ENCODE data around the gene CDH4. TPM values are rescaled to one million over a fixed set of nuclear protein-coding genes. Genes with fewer than 3 reads are reported as not detected.

CDH4 gene
- total and polyA plus RNA-seq, 2 of the 8 experiments (the other 6 are each of a cell fraction or from before 2014, with no cell fraction given), result 4.3 to 7.9 TPM

GRCh38 chr20:61902221-61902869, 650.3 kb downstream of the CDH4 start:
- peaks cover 0 to 1% of the 10 kb centered on the region in 2 experiments for H4K20me1 ChIP-seq (replicated peaks in 1 of 2; ENCODE audit: control insufficient read depth in 1 of 2, insufficient read depth in 2 of 2, low read length in 2 of 2)
- H2BK20ac ChIP-seq (ENCODE audit: low read length), result no peak overlapping the region
- no peaks in the 10 kb centered on the region; a peak in 1 of 7 replicates for H3K27me3 ChIP-seq (replicated peaks in 1 of 4; ENCODE audit: control insufficient read depth in 3 of 4, extremely low read depth in 1 of 4, insufficient read depth in 3 of 4, low read length in 3 of 4)
- no peak overlapping the region for H4K5ac ChIP-seq (ENCODE audit: insufficient read length, low read depth, low read length)
- no peaks in the 10 kb centered on the region for H3K79me1 ChIP-seq (ENCODE audit: low read depth, low read length)
- H3K9me3 ChIP-seq (ENCODE audit: insufficient read depth in 2 of 2, low read depth in 1 of 2, low read length in 1 of 2), result no peaks in the 10 kb centered on the region
- no peaks in the 10 kb centered on the region for H3K23me2 ChIP-seq (ENCODE audit: low read depth, low read length)
- no peak overlapping the region for H2AFZ ChIP-seq (ENCODE audit: low read length)
- no peak for TF ChIP-seq MAFK (IDR thresholded peaks at IDR 0.05; ENCODE audit: low read depth, low read length)
- TF ChIP-seq JUN (IDR thresholded peaks at IDR 0.05; ENCODE audit: low read depth, low read length), result no peak
- TF ChIP-seq RFX5 (IDR thresholded peaks at IDR 0.05; ENCODE audit: borderline replicate concordance, low read depth, low read length), result no peak
- TF ChIP-seq SP4 (IDR thresholded peaks at IDR 0.05; ENCODE audit: low read length), result no peak
- TF ChIP-seq SRF (IDR thresholded peaks at IDR 0.05; ENCODE audit: low read depth, low read length), result no peak
- TF ChIP-seq NRF1 (IDR thresholded peaks at IDR 0.05; ENCODE audit: low read depth, low read length), result no peak
- TF ChIP-seq SIN3A (conservative IDR thresholded peaks at IDR 0.05 in 1 of 2, IDR thresholded peaks at IDR 0.05 in 1 of 2; ENCODE audit: low read depth in 1 of 2, low read length in 2 of 2), result no peak
- TF ChIP-seq RXRA (IDR thresholded peaks at IDR 0.05; ENCODE audit: insufficient read depth, low read depth, low read length), result no peak
- no peak for TF ChIP-seq SAP30 (IDR thresholded peaks at IDR 0.05; ENCODE audit: insufficient read depth, insufficient replicate concordance, low read length)
- TF ChIP-seq KDM4A (IDR thresholded peaks at IDR 0.05; ENCODE audit: low read depth, low read length, severe bottlenecking), result no peak
- no peak overlapping the region for H3K4ac ChIP-seq (replicated peaks; ENCODE audit: insufficient read length, low read depth, low read length)
- no peak overlapping the region for H3K23ac ChIP-seq (ENCODE audit: insufficient read length)
- H4K91ac ChIP-seq (replicated peaks; ENCODE audit: insufficient read length, low read length), result no peak overlapping the region
- H3K79me2 ChIP-seq (ENCODE audit: control insufficient read depth in 1 of 2, insufficient read depth in 2 of 2, low read length in 2 of 2), result no peaks in the 10 kb centered on the region
- H3K4me2 ChIP-seq (ENCODE audit: insufficient read depth in 1 of 2, low read depth in 2 of 2, low read length in 2 of 2), result no peak overlapping the region
- H2BK12ac ChIP-seq (ENCODE audit: low read depth, low read length), result no peak overlapping the region
- ChIA-PET POLR2A (ENCODE audit: partially characterized antibody) (no interaction called here), CTCF (ENCODE audit: partially characterized antibody) (no interaction called here)
- H2AK5ac ChIP-seq (ENCODE audit: low read depth, low read length), result no peak overlapping the region
- no peak overlapping the region for H3K4me3 ChIP-seq (ENCODE audit: extremely low read depth in 1 of 4, insufficient read depth in 2 of 4, low read depth in 3 of 4, low read length in 4 of 4)
- H3K56ac ChIP-seq (replicated peaks; ENCODE audit: insufficient read length, low read depth, low read length), result no peak overlapping the region
- DNase-seq (ENCODE audit: low read depth in 1 of 2, low spot score in 2 of 2) (no peak), FAIRE-seq (no peak)
- H3K4me1 ChIP-seq (replicated peaks in 1 of 4; ENCODE audit: control insufficient read depth in 3 of 4, insufficient read depth in 4 of 4, low read length in 3 of 4), result no peaks in the 10 kb centered on the region; a peak in 1 of 7 replicates
- H3K36me3 ChIP-seq (ENCODE audit: control insufficient read depth in 2 of 4, insufficient read depth in 4 of 4, low read length in 3 of 4), result no peaks in the 10 kb centered on the region
- H2BK15ac ChIP-seq (ENCODE audit: low read length), result no peak overlapping the region
- no peak overlapping the region for H2BK5ac ChIP-seq (ENCODE audit: low read depth, low read length)
- H3K18ac ChIP-seq (ENCODE audit: extremely low read depth, low read length), result no peak overlapping the region
- no peak overlapping the region for H2BK120ac ChIP-seq (replicated peaks; ENCODE audit: low read depth, low read length)
- 91% methylated on average over 27 of the region's 27 CpGs; no CpG with 5 or more reads in 1 of the 2 experiments for WGBS, 2 experiments (ENCODE audit: extremely low coverage in 1 of 2, insufficient coverage in 1 of 2, insufficient read length in 1 of 2, insufficient replicate concordance in 2 of 2, low coverage in 1 of 2, low lambda C conversion rate in 2 of 2, missing lambda C conversion rate in 1 of 2)
- H3K9ac ChIP-seq (replicated peaks in 1 of 4; ENCODE audit: extremely low read depth in 1 of 4, low read depth in 3 of 4, low read length in 3 of 4), result no peak overlapping the region
- no peak overlapping the region for H3K14ac ChIP-seq (ENCODE audit: insufficient read length)
- H4K8ac ChIP-seq (ENCODE audit: extremely low read depth, insufficient read depth, low read length), result no peak overlapping the region
- no peak overlapping the region for H3K27ac ChIP-seq (ENCODE audit: low read depth, low read length)

Measured in H1 (cell line).